Gastrocnemius medialis (tissue), 4 donors: ENCODE measurements around the gene SAMD3. TPM values are rescaled to one million over a fixed set of nuclear protein-coding genes. Genes with fewer than 3 reads are reported as not detected.

ENCODE experiments used
- ATAC-seq, 2 donors: fragments of 150-250 bp; one replicate each; pipeline ENCODE4 v1.9.1; 2016
- DNase-seq, 2 donors: peaks; one replicate each; pipeline ENCODE4 v3.0.0-alpha.2; 2019
- H3K27ac ChIP-seq, 4 donors: fragments of 200-600 bp; sonication (generic); 1 replicate in 1 of 4; 2 replicates in 3 of 4; pipeline ENCODE4 v1.5.1; 2016 to 2018; ENCODE audit warnings: mild to moderate bottlenecking in 2 of 4, moderate library complexity in 1 of 4
- H3K27me3 ChIP-seq, 3 donors: fragments of 200-600 bp; sonication (generic) in 2 of 3; 1 replicate in 1 of 3; 2 replicates in 2 of 3; pipeline versions ENCODE4 v1.5.1 to v1.6.0; 2016 to 2019; ENCODE audit warnings: mild to moderate bottlenecking in 1 of 3, moderate library complexity in 1 of 3
- H3K36me3 ChIP-seq, 2 donors: fragments of 200-600 bp; sonication (generic) in 1 of 2; one replicate each; pipeline ENCODE4 v1.5.1; 2017 to 2018
- H3K4me1 ChIP-seq, 2 donors: fragments of 200-600 bp; sonication (generic) in 1 of 2; one replicate each; pipeline ENCODE4 v1.5.1; 2016 to 2017; ENCODE audit warnings: mild to moderate bottlenecking in 2 of 2
- H3K4me3 ChIP-seq, 4 donors: fragments of 200-600 bp; sonication (generic) in 3 of 4; 1 replicate in 1 of 4; 2 replicates in 3 of 4; pipeline ENCODE4 v1.5.1; 2016 to 2019; ENCODE audit warnings: mild to moderate bottlenecking in 2 of 4
- H3K9me3 ChIP-seq, 3 donors: fragments of 200-600 bp; sonication (generic) in 2 of 3; 1 replicate in 1 of 3; 2 replicates in 2 of 3; pipeline ENCODE4 v1.5.1; 2016 to 2019
- CTCF ChIP-seq, 5 experiments: fragments of 450-650 bp in 3 of 5; fragments of 200-600 bp in 2 of 5; sonication (generic) in 2 of 5; IDR thresholded peaks in 4 of 5; conservative IDR thresholded peaks in 1 of 5; 1 replicate in 4 of 5; 2 replicates in 1 of 5; pipeline ENCODE4 v1.5.1; 2016 to 2019; ENCODE audit warnings: antibody characterized with exemption in 5 of 5, mild to moderate bottlenecking in 3 of 5, moderate library complexity in 3 of 5
- POLR2A ChIP-seq, 2 donors: fragments of 450-650 bp; IDR thresholded peaks; one replicate each; pipeline ENCODE4 v1.6.1; 2017; ENCODE audit warnings: antibody characterized with exemption in 2 of 2, mild to moderate bottlenecking in 2 of 2, moderate library complexity in 2 of 2
- in situ Hi-C, 4 donors: fragments of 200-750 bp; cut with MboI; loops; one replicate each; pipeline versions ENCODE4 v1.15.0 to v1.8.0; 2017; ENCODE audit warnings: low sequenced_read_pairs in 4 of 4
- intact Hi-C: fragments of 100-400 bp; cut with DNase I; formaldehyde crosslinking; loops from one replicate; pipeline ENCODE4 v1.15.1; 2023; ENCODE audit warnings: low total_unique reads
- total RNA-seq, 4 donors: library from RNA; depleted of rRNA; stranded (reverse); fragments of >200 nt; gene quantifications; one replicate each; pipeline versions ENCODE4 v1.1.0 to v1.2.3, GENCODE V29; 2016

The SAMD3 gene
- total RNA-seq, 4 donors from 2014 or later: not detected

GRCh38 chr6:130211691-130212090, 11.1 kb downstream of the SAMD3 start:
- H3K27ac ChIP-seq: no peak overlapping the region
- in situ Hi-C loops (no loop called here), intact Hi-C loops (no loop called here)
- TF ChIP-seq POLR2A (IDR thresholded peaks at IDR 0.05) (no peak), CTCF (IDR thresholded peaks at IDR 0.05 in 4 of 5, conservative IDR thresholded peaks at IDR 0.05 in 1 of 5) (no peak)
- no peaks in the 10 kb centered on the region for H3K27me3 ChIP-seq
- no peaks in the 10 kb centered on the region for H3K9me3 ChIP-seq
- H3K4me1 ChIP-seq: no peaks in the 10 kb centered on the region
- H3K36me3 ChIP-seq: no peaks in the 10 kb centered on the region
- no peak for DNase-seq
- no peak overlapping the region for H3K4me3 ChIP-seq
- no peak for ATAC-seq

GRCh38 chr6:130207979-130208649, 14.6 kb downstream of the SAMD3 start:
- H3K9me3 ChIP-seq: no peaks in the 10 kb centered on the region
- no peaks in the 10 kb centered on the region for H3K27me3 ChIP-seq
- in situ Hi-C loops: no loop called here
- H3K4me3 ChIP-seq: no peak overlapping the region
- no peak for DNase-seq
- TF ChIP-seq CTCF (IDR thresholded peaks at IDR 0.05 in 4 of 5, conservative IDR thresholded peaks at IDR 0.05 in 1 of 5) (no peak), POLR2A (IDR thresholded peaks at IDR 0.05) (no peak)
- H3K36me3 ChIP-seq: no peaks in the 10 kb centered on the region
- no peak overlapping the region for H3K27ac ChIP-seq
- intact Hi-C loops: no loop called here
- no peaks in the 10 kb centered on the region for H3K4me1 ChIP-seq
- no peak for ATAC-seq

- Histone ChIP-seq H3K9me3 (no peaks in the 10 kb centered on the region), H3K27me3 (no peaks in the 10 kb centered on the region), H3K4me1 (no peaks in the 10 kb centered on the region), H3K4me3 (no peak overlapping the region), H3K27ac (no peak overlapping the region), H3K36me3 (no peaks in the 10 kb centered on the region)
- TF ChIP-seq POLR2A (IDR thresholded peaks at IDR 0.05) (no peak), CTCF (IDR thresholded peaks at IDR 0.05 in 4 of 5, conservative IDR thresholded peaks at IDR 0.05 in 1 of 5) (no peak)
- DNase-seq: no peak
- in situ Hi-C loops: no loop called here
- ATAC-seq: no peak
- intact Hi-C loops: no loop called here
Measured at GRCh38 chr6:130206479-130206878, 16.3 kb downstream of the SAMD3 start.

- H3K4me3 ChIP-seq: no peak overlapping the region
- TF ChIP-seq POLR2A (IDR thresholded peaks at IDR 0.05) (no peak), CTCF (IDR thresholded peaks at IDR 0.05 in 4 of 5, conservative IDR thresholded peaks at IDR 0.05 in 1 of 5) (no peak)
- no peak for ATAC-seq
- no peak overlapping the region for H3K27ac ChIP-seq
- H3K36me3 ChIP-seq: no peaks in the 10 kb centered on the region
- no peak for DNase-seq
- in situ Hi-C loops (no loop called here), intact Hi-C loops (no loop called here)
- no peaks in the 10 kb centered on the region for H3K4me1 ChIP-seq
- no peaks in the 10 kb centered on the region for H3K27me3 ChIP-seq
- no peaks in the 10 kb centered on the region for H3K9me3 ChIP-seq
Measured at GRCh38 chr6:130204322-130204721, 18.4 kb downstream of the SAMD3 start.

- DNase-seq (no peak), ATAC-seq (no peak)
- Histone ChIP-seq H3K9me3 (no peaks in the 10 kb centered on the region), H3K4me3 (no peak overlapping the region), H3K36me3 (no peaks in the 10 kb centered on the region), H3K4me1 (no peaks in the 10 kb centered on the region), H3K27me3 (no peaks in the 10 kb centered on the region), H3K27ac (no peak overlapping the region)
- in situ Hi-C loops: no loop called here
- intact Hi-C loops: no loop called here
- TF ChIP-seq CTCF (IDR thresholded peaks at IDR 0.05 in 4 of 5, conservative IDR thresholded peaks at IDR 0.05 in 1 of 5): no peak
- no peak for TF ChIP-seq POLR2A (IDR thresholded peaks at IDR 0.05)
Measured at GRCh38 chr6:130203370-130203769, 19.4 kb downstream of the SAMD3 start.
